Panc1 (cell line): ENCODE measurements around the gene DEPDC5. TPM values are rescaled to one million over a fixed set of nuclear protein-coding genes. Genes with fewer than 3 reads are reported as not detected.

Source experiments
- ATAC-seq: fragments of 200-7000 bp; cut with Tn5 transposase; 2 replicates; pipeline ENCODE4 v1.9.1; 2020; ENCODE audit warnings: mild to moderate bottlenecking, moderate library complexity
- BruUV-seq: library from RNA; stranded (reverse); fragments of 400-500 nt; replicated peaks from 2 replicates; lab custom pipeline; 2021; lab: Mats Ljungman, UMichigan
- CTCF ChIA-PET: fragments of 300-600 bp; sonication (Branson Sonifier 250); formaldehyde crosslinking; loops from one replicate; lab custom pipeline; 2022; ENCODE audit warnings: antibody characterized with exemption; lab: Charles Lee
- POLR2A ChIA-PET: fragments of 300-600 bp; sonication (Branson Sonifier 250); formaldehyde crosslinking; loops from one replicate; lab custom pipeline; 2022; ENCODE audit warnings: antibody characterized with exemption; lab: Charles Lee
- DNase-seq: peaks from one replicate; pipeline ENCODE4 v3.0.0-alpha.2; 2010; ENCODE audit warnings: low read depth, low spot score
- H3K27ac ChIP-seq: 2 replicates; pipeline ENCODE4 v1.5.1; 2011; ENCODE audit warnings: mild to moderate bottlenecking, low read length, inconsistent platforms
- H3K27me3 ChIP-seq: fragments of 200-500 bp; sonication (Bioruptor generic); 2 replicates; pipeline ENCODE4 v1.6.0; 2014; ENCODE audit warnings: low read length, inconsistent platforms; ENCODE audit not compliant: control insufficient read depth, insufficient read depth
- H3K36me3 ChIP-seq: fragments of 200-500 bp; sonication (Bioruptor generic); 2 replicates; pipeline ENCODE4 v1.5.1; 2014; ENCODE audit warnings: inconsistent platforms, mild to moderate bottlenecking, low read length, moderate library complexity; ENCODE audit not compliant: control insufficient read depth, insufficient read depth
- H3K4me1 ChIP-seq: 2 replicates; pipeline ENCODE4 v1.5.1; 2011; ENCODE audit warnings: inconsistent platforms, mild to moderate bottlenecking, low read length, moderate library complexity; ENCODE audit not compliant: control insufficient read depth, insufficient read depth
- H3K4me3 ChIP-seq, 2 experiments: 2 replicates each; pipeline ENCODE4 v1.5.1; 2011 to 2012; ENCODE audit warnings: low read depth in 2 of 2, low read length in 2 of 2, mild to moderate bottlenecking in 2 of 2, inconsistent platforms in 1 of 2, moderate library complexity in 1 of 2
- H3K9me3 ChIP-seq: fragments of 200-500 bp; sonication (Bioruptor generic); 2 replicates; pipeline ENCODE4 v1.5.1; 2014; ENCODE audit warnings: low read depth, mild to moderate bottlenecking, inconsistent platforms, low read length, moderate library complexity; ENCODE audit not compliant: control insufficient read depth, insufficient read depth
- POLR2AphosphoS5 ChIP-seq: IDR thresholded peaks from 2 replicates; pipeline ENCODE4 v1.6.1; 2012; ENCODE audit warnings: mild to moderate bottlenecking, low read depth, low read length, moderate library complexity
- SIN3A ChIP-seq: IDR thresholded peaks from 2 replicates; pipeline ENCODE4 v1.6.1; 2012; ENCODE audit warnings: low read depth, mild to moderate bottlenecking, low read length, moderate library complexity, borderline replicate concordance; ENCODE audit not compliant: insufficient read depth
- TCF7L2 ChIP-seq: IDR thresholded peaks from 2 replicates; pipeline ENCODE4 v1.6.1; 2011; ENCODE audit warnings: mild to moderate bottlenecking, low read depth, low read length, inconsistent platforms
- in situ Hi-C: cut with HindIII; loops from 2 replicates; pipeline ENCODE4 v1.10.0; 2016; ENCODE audit warnings: low sequenced_read_pairs, low pct_unique_long_range_greater_than_20kb
- intact Hi-C: fragments of 100-400 bp; cut with micrococcal nuclease; formaldehyde crosslinking; loops from one replicate; pipeline ENCODE4 v1.10.0; 2022; ENCODE audit not compliant: unreplicated experiment
- total RNA-seq: library from RNA; stranded (reverse); gene quantifications from one replicate; pipeline ENCODE4 v1.2.1, GENCODE V29; 2021; ENCODE audit not compliant: unreplicated experiment
- TF ChIP-seq, protein P1 (sequence below), 2 experiments: IDR thresholded peaks; 2 replicates each; pipeline ENCODE4 v1.6.1; 2011 to 2012; ENCODE audit warnings: low read depth in 2 of 2, control low read depth in 1 of 2, low read length in 1 of 2, mild to moderate bottlenecking in 1 of 2, moderate library complexity in 1 of 2; ENCODE audit not compliant: insufficient read depth in 1 of 2
- TF ChIP-seq, protein P2 (sequence below): fragments of 450-650 bp; IDR thresholded peaks from 2 replicates; pipeline ENCODE4 v1.5.1; 2017; ENCODE audit warnings: mild to moderate bottlenecking

DEPDC5 gene
- total RNA-seq, 1 experiment from 2014 or later = 20.2 TPM

- in situ Hi-C loops = loop anchor here (25.0 kb wide), 1 partner anchor 247 kb away; no protein-coding TSS in a partner anchor
- intact Hi-C loops = no loop called here
- POLR2A ChIA-PET = no interaction called here
These were observed 38.6 kb upstream of the DEPDC5 start for GRCh38 chr22:31715147-31715778.

DNA sequence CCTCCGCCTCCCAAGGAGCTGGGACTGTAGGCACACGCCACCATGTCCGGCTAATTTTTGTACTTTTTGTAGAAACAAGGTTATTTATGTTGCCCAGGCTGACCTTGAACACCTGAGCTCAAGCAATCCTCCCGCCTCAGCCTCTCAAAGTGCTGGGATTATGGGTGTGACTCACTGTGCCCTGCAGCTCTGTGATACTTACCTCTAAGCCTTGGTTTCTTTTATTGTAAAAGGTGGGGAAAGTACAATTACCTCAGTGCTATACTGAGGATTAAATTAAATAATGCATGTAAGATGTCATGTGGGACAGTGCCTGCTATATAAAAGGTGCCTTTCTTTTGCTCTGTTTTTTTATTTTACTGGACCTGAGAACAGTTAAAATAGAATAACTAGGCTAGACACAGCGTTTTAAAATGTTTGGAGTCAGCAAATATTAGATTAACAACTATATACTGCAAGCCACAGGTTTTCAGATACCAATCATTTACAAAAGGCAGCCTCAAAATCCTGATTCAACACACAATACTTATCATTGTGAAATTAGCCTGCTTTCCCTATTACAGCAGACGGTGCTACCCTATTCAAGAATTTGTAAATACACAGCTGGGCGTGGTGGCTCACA lies 33.9 kb upstream of the DEPDC5 start:
- TF ChIP-seq, protein P1, sequence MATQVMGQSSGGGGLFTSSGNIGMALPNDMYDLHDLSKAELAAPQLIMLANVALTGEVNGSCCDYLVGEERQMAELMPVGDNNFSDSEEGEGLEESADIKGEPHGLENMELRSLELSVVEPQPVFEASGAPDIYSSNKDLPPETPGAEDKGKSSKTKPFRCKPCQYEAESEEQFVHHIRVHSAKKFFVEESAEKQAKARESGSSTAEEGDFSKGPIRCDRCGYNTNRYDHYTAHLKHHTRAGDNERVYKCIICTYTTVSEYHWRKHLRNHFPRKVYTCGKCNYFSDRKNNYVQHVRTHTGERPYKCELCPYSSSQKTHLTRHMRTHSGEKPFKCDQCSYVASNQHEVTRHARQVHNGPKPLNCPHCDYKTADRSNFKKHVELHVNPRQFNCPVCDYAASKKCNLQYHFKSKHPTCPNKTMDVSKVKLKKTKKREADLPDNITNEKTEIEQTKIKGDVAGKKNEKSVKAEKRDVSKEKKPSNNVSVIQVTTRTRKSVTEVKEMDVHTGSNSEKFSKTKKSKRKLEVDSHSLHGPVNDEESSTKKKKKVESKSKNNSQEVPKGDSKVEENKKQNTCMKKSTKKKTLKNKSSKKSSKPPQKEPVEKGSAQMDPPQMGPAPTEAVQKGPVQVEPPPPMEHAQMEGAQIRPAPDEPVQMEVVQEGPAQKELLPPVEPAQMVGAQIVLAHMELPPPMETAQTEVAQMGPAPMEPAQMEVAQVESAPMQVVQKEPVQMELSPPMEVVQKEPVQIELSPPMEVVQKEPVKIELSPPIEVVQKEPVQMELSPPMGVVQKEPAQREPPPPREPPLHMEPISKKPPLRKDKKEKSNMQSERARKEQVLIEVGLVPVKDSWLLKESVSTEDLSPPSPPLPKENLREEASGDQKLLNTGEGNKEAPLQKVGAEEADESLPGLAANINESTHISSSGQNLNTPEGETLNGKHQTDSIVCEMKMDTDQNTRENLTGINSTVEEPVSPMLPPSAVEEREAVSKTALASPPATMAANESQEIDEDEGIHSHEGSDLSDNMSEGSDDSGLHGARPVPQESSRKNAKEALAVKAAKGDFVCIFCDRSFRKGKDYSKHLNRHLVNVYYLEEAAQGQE (IDR thresholded peaks at IDR 0.05; ENCODE audit: insufficient read depth in 1 of 2, low read depth in 2 of 2, low read length in 1 of 2) = no peak
- TF ChIP-seq, protein P2, sequence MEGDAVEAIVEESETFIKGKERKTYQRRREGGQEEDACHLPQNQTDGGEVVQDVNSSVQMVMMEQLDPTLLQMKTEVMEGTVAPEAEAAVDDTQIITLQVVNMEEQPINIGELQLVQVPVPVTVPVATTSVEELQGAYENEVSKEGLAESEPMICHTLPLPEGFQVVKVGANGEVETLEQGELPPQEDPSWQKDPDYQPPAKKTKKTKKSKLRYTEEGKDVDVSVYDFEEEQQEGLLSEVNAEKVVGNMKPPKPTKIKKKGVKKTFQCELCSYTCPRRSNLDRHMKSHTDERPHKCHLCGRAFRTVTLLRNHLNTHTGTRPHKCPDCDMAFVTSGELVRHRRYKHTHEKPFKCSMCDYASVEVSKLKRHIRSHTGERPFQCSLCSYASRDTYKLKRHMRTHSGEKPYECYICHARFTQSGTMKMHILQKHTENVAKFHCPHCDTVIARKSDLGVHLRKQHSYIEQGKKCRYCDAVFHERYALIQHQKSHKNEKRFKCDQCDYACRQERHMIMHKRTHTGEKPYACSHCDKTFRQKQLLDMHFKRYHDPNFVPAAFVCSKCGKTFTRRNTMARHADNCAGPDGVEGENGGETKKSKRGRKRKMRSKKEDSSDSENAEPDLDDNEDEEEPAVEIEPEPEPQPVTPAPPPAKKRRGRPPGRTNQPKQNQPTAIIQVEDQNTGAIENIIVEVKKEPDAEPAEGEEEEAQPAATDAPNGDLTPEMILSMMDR = no peak
- TF ChIP-seq SIN3A (no peak), POLR2AphosphoS5 (no peak), TCF7L2 (no peak)
- Histone ChIP-seq H3K4me1 (no peaks in the 10 kb centered on the region), H3K27ac (no peak overlapping the region), H3K4me3 (no peak overlapping the region), H3K36me3 (peaks cover 11% of the 10 kb centered on the region), H3K9me3 (no peaks in the 10 kb centered on the region), H3K27me3 (no peaks in the 10 kb centered on the region)
- intact Hi-C loops = no loop called here
- DNase-seq (no peak), ATAC-seq (no peak)
- no TSS peak for BruUV-seq
- in situ Hi-C loops = loop anchor here (25.0 kb wide), 1 partner anchor 242 kb away; no protein-coding TSS in a partner anchor
- ChIA-PET CTCF (interaction anchor here (0.5 kb wide), 1 partner anchor 56 kb away, joined by 8 read pairs; no protein-coding TSS in a partner anchor), POLR2A (no interaction called here)

More at GRCh38 chr22:31715147-31715778, 38.6 kb upstream of the DEPDC5 start:
- CTCF ChIA-PET = no interaction called here
- TF ChIP-seq POLR2AphosphoS5 (no peak), SIN3A (no peak), TCF7L2 (no peak)
- TF ChIP-seq, protein P2 = no peak
- TF ChIP-seq, protein P1 (IDR thresholded peaks at IDR 0.05; ENCODE audit: insufficient read depth in 1 of 2, low read depth in 2 of 2, low read length in 1 of 2) = no peak
- ATAC-seq (no peak), DNase-seq (no peak)
- Histone ChIP-seq H3K4me1 (no peaks in the 10 kb centered on the region), H3K27me3 (no peaks in the 10 kb centered on the region), H3K4me3 (no peak overlapping the region), H3K27ac (no peak overlapping the region), H3K9me3 (no peaks in the 10 kb centered on the region), H3K36me3 (peaks cover 13% of the 10 kb centered on the region)
- no TSS peak for BruUV-seq
